GM12878 (cell line): ENCODE results near the gene DDX27. TPM values are rescaled to one million over a fixed set of nuclear protein-coding genes. Genes with fewer than 3 reads are reported as not detected.

ENCODE experiments used
- BHLHE40 ChIP-seq, 2 experiments: fragments of 450-650 bp in 1 of 2; IDR thresholded peaks; 2 replicates each; pipeline ENCODE4 v1.6.1; 2011 to 2017; ENCODE audit warnings: low read depth in 2 of 2, borderline replicate concordance in 1 of 2, improper control_type of control experiment in 1 of 2, low read length in 1 of 2, mild to moderate bottlenecking in 1 of 2
- EED ChIP-seq: sonication (generic); IDR thresholded peaks from 2 replicates; pipeline ENCODE4 v1.6.1; 2016; ENCODE audit warnings: antibody characterized with exemption, low read depth
- FOXK2 ChIP-seq: fragments of 450-650 bp; IDR thresholded peaks from 2 replicates; pipeline ENCODE4 v1.6.1; 2017; ENCODE audit warnings: mild to moderate bottlenecking, moderate library complexity
- JUND ChIP-seq: IDR thresholded peaks from 2 replicates; pipeline ENCODE4 v1.6.1; 2012; ENCODE audit warnings: low read depth, mild to moderate bottlenecking, low read length, improper control_type of control experiment, moderate library complexity
- POU2F2 ChIP-seq: IDR thresholded peaks from 3 replicates; pipeline ENCODE4 v1.6.1; 2011; ENCODE audit warnings: low read depth, mild to moderate bottlenecking, low read length, borderline replicate concordance
- RELA ChIP-seq: fragments of 450-650 bp; IDR thresholded peaks from 2 replicates; pipeline ENCODE4 v1.8.0; 2014; ENCODE audit warnings: borderline replicate concordance; ENCODE audit not compliant: partially characterized antibody
- polyA plus RNA-seq, 11 experiments: library from polyadenylated mRNA; depleted of rRNA in 4 of 11; unstranded in 6 of 11; stranded (reverse) in 5 of 11; fragments of >200 nt; fragmentation: Nextera tagmentation in 4 of 11; fragmentation: Illumina TruSeq in 1 of 11; extraction: Ambion mirVana in 4 of 11; extraction: Trizol in 1 of 11; gene quantifications; 1 replicate in 1 of 11; 2 replicates in 10 of 11; pipeline versions ENCODE4 v1.2.1 to v1.2.3, GENCODE V29; 2011 to 2016; ENCODE audit warnings: inconsistent platforms in 2 of 11, missing spikeins in 2 of 11, low read depth in 1 of 11
- total RNA-seq, 4 experiments: library from RNA; depleted of rRNA in 3 of 4; stranded (reverse); fragments of >200 nt in 3 of 4; fragmentation: Illumina TruSeq in 1 of 4; extraction: Trizol in 1 of 4; gene quantifications; 2 replicates each; pipeline versions ENCODE4 v1.2.1 to v1.2.3, GENCODE V29; 2013 to 2021
- TF ChIP-seq, protein P1 (sequence below): IDR thresholded peaks from 2 replicates; pipeline ENCODE4 v1.6.1; 2012; ENCODE audit warnings: mild to moderate bottlenecking, low read depth, low read length
- TF ChIP-seq, protein P2 (sequence below): fragments of 450-650 bp; conservative IDR thresholded peaks from 2 replicates; pipeline ENCODE4 v1.6.1; 2017; ENCODE audit warnings: mild to moderate bottlenecking, moderate library complexity
- TF ChIP-seq, protein P3 (sequence below): fragments of 450-650 bp; IDR thresholded peaks from 2 replicates; pipeline ENCODE4 v1.6.1; 2018; ENCODE audit warnings: mild to moderate bottlenecking, low read depth, moderate library complexity; ENCODE audit not compliant: partially characterized antibody

The DDX27 gene
- total and polyA plus RNA-seq, 10 of the 15 experiments (the other 5 are each of a cell fraction or from before 2014, with no cell fraction given): 19.8 to 78.8 (median 54.9) TPM

DNA sequence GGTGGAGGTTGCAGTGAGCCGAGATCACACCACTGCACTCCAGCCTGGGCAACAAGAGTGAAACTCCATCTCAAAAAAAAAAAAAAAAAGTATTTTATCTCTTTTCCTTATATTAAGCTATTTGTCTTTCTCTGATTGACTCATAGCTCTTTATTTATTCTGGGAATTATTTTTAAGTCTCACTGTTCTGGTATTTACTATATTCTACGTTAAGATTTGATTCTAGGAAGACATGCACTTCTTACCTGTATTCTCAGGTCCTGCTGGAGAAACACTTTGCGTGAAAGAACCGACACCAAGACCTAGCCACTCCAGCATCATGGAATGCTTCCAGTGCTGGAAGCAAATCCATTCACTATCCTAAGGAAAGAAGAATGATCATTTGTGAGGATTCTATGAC, 41.0 kb downstream of the DDX27 start (continued):
- TF ChIP-seq JUND (no peak), BHLHE40 (IDR thresholded peaks at IDR 0.05; ENCODE audit: borderline replicate concordance in 1 of 2, low read depth in 2 of 2, low read length in 1 of 2) (no peak), POU2F2 (no peak), EED (no peak), FOXK2 (no peak), RELA (no peak)
- TF ChIP-seq, protein P1, sequence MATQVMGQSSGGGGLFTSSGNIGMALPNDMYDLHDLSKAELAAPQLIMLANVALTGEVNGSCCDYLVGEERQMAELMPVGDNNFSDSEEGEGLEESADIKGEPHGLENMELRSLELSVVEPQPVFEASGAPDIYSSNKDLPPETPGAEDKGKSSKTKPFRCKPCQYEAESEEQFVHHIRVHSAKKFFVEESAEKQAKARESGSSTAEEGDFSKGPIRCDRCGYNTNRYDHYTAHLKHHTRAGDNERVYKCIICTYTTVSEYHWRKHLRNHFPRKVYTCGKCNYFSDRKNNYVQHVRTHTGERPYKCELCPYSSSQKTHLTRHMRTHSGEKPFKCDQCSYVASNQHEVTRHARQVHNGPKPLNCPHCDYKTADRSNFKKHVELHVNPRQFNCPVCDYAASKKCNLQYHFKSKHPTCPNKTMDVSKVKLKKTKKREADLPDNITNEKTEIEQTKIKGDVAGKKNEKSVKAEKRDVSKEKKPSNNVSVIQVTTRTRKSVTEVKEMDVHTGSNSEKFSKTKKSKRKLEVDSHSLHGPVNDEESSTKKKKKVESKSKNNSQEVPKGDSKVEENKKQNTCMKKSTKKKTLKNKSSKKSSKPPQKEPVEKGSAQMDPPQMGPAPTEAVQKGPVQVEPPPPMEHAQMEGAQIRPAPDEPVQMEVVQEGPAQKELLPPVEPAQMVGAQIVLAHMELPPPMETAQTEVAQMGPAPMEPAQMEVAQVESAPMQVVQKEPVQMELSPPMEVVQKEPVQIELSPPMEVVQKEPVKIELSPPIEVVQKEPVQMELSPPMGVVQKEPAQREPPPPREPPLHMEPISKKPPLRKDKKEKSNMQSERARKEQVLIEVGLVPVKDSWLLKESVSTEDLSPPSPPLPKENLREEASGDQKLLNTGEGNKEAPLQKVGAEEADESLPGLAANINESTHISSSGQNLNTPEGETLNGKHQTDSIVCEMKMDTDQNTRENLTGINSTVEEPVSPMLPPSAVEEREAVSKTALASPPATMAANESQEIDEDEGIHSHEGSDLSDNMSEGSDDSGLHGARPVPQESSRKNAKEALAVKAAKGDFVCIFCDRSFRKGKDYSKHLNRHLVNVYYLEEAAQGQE: no peak
- TF ChIP-seq, protein P2, sequence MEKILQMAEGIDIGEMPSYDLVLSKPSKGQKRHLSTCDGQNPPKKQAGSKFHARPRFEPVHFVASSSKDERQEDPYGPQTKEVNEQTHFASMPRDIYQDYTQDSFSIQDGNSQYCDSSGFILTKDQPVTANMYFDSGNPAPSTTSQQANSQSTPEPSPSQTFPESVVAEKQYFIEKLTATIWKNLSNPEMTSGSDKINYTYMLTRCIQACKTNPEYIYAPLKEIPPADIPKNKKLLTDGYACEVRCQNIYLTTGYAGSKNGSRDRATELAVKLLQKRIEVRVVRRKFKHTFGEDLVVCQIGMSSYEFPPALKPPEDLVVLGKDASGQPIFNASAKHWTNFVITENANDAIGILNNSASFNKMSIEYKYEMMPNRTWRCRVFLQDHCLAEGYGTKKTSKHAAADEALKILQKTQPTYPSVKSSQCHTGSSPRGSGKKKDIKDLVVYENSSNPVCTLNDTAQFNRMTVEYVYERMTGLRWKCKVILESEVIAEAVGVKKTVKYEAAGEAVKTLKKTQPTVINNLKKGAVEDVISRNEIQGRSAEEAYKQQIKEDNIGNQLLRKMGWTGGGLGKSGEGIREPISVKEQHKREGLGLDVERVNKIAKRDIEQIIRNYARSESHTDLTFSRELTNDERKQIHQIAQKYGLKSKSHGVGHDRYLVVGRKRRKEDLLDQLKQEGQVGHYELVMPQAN: no peak
- TF ChIP-seq, protein P3, sequence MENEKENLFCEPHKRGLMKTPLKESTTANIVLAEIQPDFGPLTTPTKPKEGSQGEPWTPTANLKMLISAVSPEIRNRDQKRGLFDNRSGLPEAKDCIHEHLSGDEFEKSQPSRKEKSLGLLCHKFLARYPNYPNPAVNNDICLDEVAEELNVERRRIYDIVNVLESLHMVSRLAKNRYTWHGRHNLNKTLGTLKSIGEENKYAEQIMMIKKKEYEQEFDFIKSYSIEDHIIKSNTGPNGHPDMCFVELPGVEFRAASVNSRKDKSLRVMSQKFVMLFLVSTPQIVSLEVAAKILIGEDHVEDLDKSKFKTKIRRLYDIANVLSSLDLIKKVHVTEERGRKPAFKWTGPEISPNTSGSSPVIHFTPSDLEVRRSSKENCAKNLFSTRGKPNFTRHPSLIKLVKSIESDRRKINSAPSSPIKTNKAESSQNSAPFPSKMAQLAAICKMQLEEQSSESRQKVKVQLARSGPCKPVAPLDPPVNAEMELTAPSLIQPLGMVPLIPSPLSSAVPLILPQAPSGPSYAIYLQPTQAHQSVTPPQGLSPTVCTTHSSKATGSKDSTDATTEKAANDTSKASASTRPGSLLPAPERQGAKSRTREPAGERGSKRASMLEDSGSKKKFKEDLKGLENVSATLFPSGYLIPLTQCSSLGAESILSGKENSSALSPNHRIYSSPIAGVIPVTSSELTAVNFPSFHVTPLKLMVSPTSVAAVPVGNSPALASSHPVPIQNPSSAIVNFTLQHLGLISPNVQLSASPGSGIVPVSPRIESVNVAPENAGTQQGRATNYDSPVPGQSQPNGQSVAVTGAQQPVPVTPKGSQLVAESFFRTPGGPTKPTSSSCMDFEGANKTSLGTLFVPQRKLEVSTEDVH: no peak
